SK-N-SH treated with all-trans-retinoic acid at 6 μM for 48 hours (cell line): Measurements from ENCODE around the gene OR10G7.

Source experiments
- ATAC-seq: fragments of 200-7000 bp; cut with Tn5 transposase; 3 replicates; pipeline ENCODE4 v1.9.1; 2020; ENCODE audit warnings: mild to moderate bottlenecking, moderate library complexity
- ARNTL ChIP-seq: fragments of 450-650 bp; formaldehyde crosslinking; IDR thresholded peaks from 2 replicates; pipeline ENCODE4 v1.5.0; 2020; ENCODE audit warnings: low read depth, mild to moderate bottlenecking, moderate library complexity, borderline replicate concordance
- BACH2 ChIP-seq: fragments of 250-450 bp; sonication (Bioruptor Pico); IDR thresholded peaks from 2 replicates; pipeline ENCODE4 v1.9.0; 2021; ENCODE audit warnings: mild to moderate bottlenecking, borderline replicate concordance
- CSDC2 ChIP-seq: fragments of 250-450 bp; sonication (Bioruptor Pico); IDR thresholded peaks from 2 replicates; pipeline ENCODE4 v1.5.0; 2020; ENCODE audit warnings: mild to moderate bottlenecking, moderate library complexity
- CSRNP3 ChIP-seq: fragments of 250-450 bp; sonication (Bioruptor Pico); IDR thresholded peaks from 2 replicates; pipeline ENCODE4 v1.5.1; 2021; ENCODE audit warnings: mild to moderate bottlenecking, moderate library complexity
- ESRRG ChIP-seq: fragments of 250-450 bp; sonication (Bioruptor Pico); IDR thresholded peaks from 2 replicates; pipeline ENCODE4 v1.6.1; 2021; ENCODE audit warnings: mild to moderate bottlenecking
- GLIS3 ChIP-seq: fragments of 250-450 bp; sonication (Bioruptor Pico); IDR thresholded peaks from 2 replicates; pipeline ENCODE4 v1.5.0; 2020; ENCODE audit warnings: mild to moderate bottlenecking, moderate library complexity
- ISL1 ChIP-seq: fragments of 250-450 bp; sonication (Bioruptor Pico); IDR thresholded peaks from 2 replicates; pipeline ENCODE4 v2.1.2; 2022; ENCODE audit warnings: mild to moderate bottlenecking, moderate library complexity
- OSR1 ChIP-seq: fragments of 250-450 bp; sonication (Bioruptor Pico); IDR thresholded peaks from 2 replicates; pipeline ENCODE4 v1.8.0; 2022; ENCODE audit warnings: moderate library complexity, mild to moderate bottlenecking, inconsistent platforms
- PATZ1 ChIP-seq: fragments of 250-450 bp; sonication (Bioruptor Pico); IDR thresholded peaks from 2 replicates; pipeline ENCODE4 v1.8.0; 2020; ENCODE audit warnings: mild to moderate bottlenecking, moderate library complexity, borderline replicate concordance
- POU6F1 ChIP-seq: fragments of 250-450 bp; sonication (Bioruptor Pico); IDR thresholded peaks from 2 replicates; pipeline ENCODE4 v1.8.0; 2021; ENCODE audit warnings: low read depth, mild to moderate bottlenecking, moderate library complexity, borderline replicate concordance
- PPARA ChIP-seq: fragments of 250-450 bp; sonication (Bioruptor Pico); IDR thresholded peaks from 2 replicates; pipeline ENCODE4 v1.5.0; 2020; ENCODE audit warnings: mild to moderate bottlenecking, borderline replicate concordance
- RARB ChIP-seq: fragments of 250-450 bp; sonication (Bioruptor Pico); IDR thresholded peaks from 2 replicates; pipeline ENCODE4 v1.8.0; 2021; ENCODE audit warnings: mild to moderate bottlenecking, moderate library complexity
- SNAI2 ChIP-seq: fragments of 250-450 bp; sonication (Bioruptor Pico); IDR thresholded peaks from 2 replicates; pipeline ENCODE4 v1.5.0; 2020; ENCODE audit warnings: mild to moderate bottlenecking, moderate library complexity
- TCF4 ChIP-seq: fragments of 250-450 bp; sonication (Bioruptor Pico); IDR thresholded peaks from 2 replicates; pipeline ENCODE4 v1.8.0; 2021; ENCODE audit warnings: mild to moderate bottlenecking, moderate library complexity, borderline replicate concordance
- TOX ChIP-seq: fragments of 250-450 bp; sonication (Bioruptor Pico); IDR thresholded peaks from 2 replicates; pipeline ENCODE4 v1.8.0; 2021; ENCODE audit warnings: mild to moderate bottlenecking, moderate library complexity, borderline replicate concordance
- TSHZ2 ChIP-seq: fragments of 250-450 bp; sonication (Bioruptor Pico); IDR thresholded peaks from 2 replicates; pipeline ENCODE4 v1.5.0; 2020; ENCODE audit warnings: mild to moderate bottlenecking, moderate library complexity
- ZC3H10 ChIP-seq: fragments of 250-450 bp; sonication (Bioruptor Pico); IDR thresholded peaks from 2 replicates; pipeline ENCODE4 v1.5.1; 2021; ENCODE audit warnings: mild to moderate bottlenecking, moderate library complexity
- ZFP3 ChIP-seq: fragments of 250-450 bp; sonication (Bioruptor Pico); IDR thresholded peaks from 2 replicates; pipeline ENCODE4 v1.5.0; 2020; ENCODE audit warnings: mild to moderate bottlenecking, moderate library complexity
- ZFP30 ChIP-seq: fragments of 450-650 bp; formaldehyde crosslinking; IDR thresholded peaks from 2 replicates; pipeline ENCODE4 v1.5.0; 2022; ENCODE audit warnings: mild to moderate bottlenecking, moderate library complexity
- ZNF565 ChIP-seq: fragments of 450-650 bp; formaldehyde crosslinking; conservative IDR thresholded peaks from 2 replicates; pipeline ENCODE4 v1.5.0; 2020; ENCODE audit warnings: low read depth, mild to moderate bottlenecking, moderate library complexity
- ZNF70 ChIP-seq: fragments of 450-650 bp; formaldehyde crosslinking; IDR thresholded peaks from 2 replicates; pipeline ENCODE4 v1.5.0; 2020; ENCODE audit warnings: mild to moderate bottlenecking, moderate library complexity
- ZNF8 ChIP-seq: fragments of 450-650 bp; formaldehyde crosslinking; IDR thresholded peaks from 2 replicates; pipeline ENCODE4 v1.5.0; 2020; ENCODE audit warnings: mild to moderate bottlenecking, moderate library complexity

The OR10G7 gene

GRCh38 chr11:124072147-124072546 lies 31.0 kb upstream of the OR10G7 start:
- ATAC-seq = no peak
- TF ChIP-seq ZNF565 (no peak), ARNTL (CRISPR knock-in tag) (no peak), POU6F1 (CRISPR knock-in tag) (no peak), BACH2 (no peak), ISL1 (CRISPR knock-in tag) (no peak), SNAI2 (no peak), ESRRG (CRISPR knock-in tag) (no peak), ZNF8 (CRISPR knock-in tag) (no peak), OSR1 (CRISPR knock-in tag) (no peak), ZNF70 (CRISPR knock-in tag) (no peak), GLIS3 (no peak), RARB (CRISPR knock-in tag) (no peak), PPARA (CRISPR knock-in tag) (no peak), TCF4 (no peak), CSRNP3 (CRISPR knock-in tag) (no peak), PATZ1 (CRISPR knock-in tag) (no peak), ZFP3 (no peak), CSDC2 (CRISPR knock-in tag) (no peak), ZFP30 (CRISPR knock-in tag) (no peak)

- ATAC-seq = no peak
- no peak for TF ChIP-seq PATZ1 (CRISPR knock-in tag)
- TF ChIP-seq POU6F1 (CRISPR knock-in tag) = no peak
- TF ChIP-seq ZNF8 (CRISPR knock-in tag) = no peak
- TF ChIP-seq ZC3H10 = no peak
- no peak for TF ChIP-seq TOX (CRISPR knock-in tag)
- no peak for TF ChIP-seq ARNTL (CRISPR knock-in tag)
- no peak for TF ChIP-seq ZNF70 (CRISPR knock-in tag)
- no peak for TF ChIP-seq ISL1 (CRISPR knock-in tag)
- no peak for TF ChIP-seq TSHZ2 (CRISPR knock-in tag)
- TF ChIP-seq ZFP3 = no peak
- no peak for TF ChIP-seq OSR1 (CRISPR knock-in tag)
- TF ChIP-seq ZFP30 (CRISPR knock-in tag) = no peak
Measured at GRCh38 chr11:124071623-124071948, 30.5 kb upstream of the OR10G7 start.
